GM12878 (cell line): ENCODE results near the gene PROX1. TPM values are rescaled to one million over a fixed set of nuclear protein-coding genes. Genes with fewer than 3 reads are reported as not detected.

Experiments
- ATAC-seq: fragments of 200-7000 bp; cut with Tn5 transposase; 3 replicates; pipeline ENCODE4 v1.9.1; 2020; ENCODE audit warnings: mild to moderate bottlenecking, moderate library complexity
- BruUV-seq: library from RNA; stranded (reverse); fragments of 400-500 nt; replicated peaks from 2 replicates; lab custom pipeline; 2021; lab: Mats Ljungman, UMichigan
- CTCF ChIA-PET: fragments of 300-600 bp; sonication (Branson Sonifier 250); formaldehyde crosslinking; extraction: SDS; loops from one replicate; lab custom pipeline; 2021; ENCODE audit warnings: inconsistent platforms; lab: Yijun Ruan, JAX
- POLR2A ChIA-PET: fragments of 350-600 bp; formaldehyde crosslinking; extraction: SDS; loops from one replicate; lab custom pipeline; 2021; ENCODE audit warnings: inconsistent platforms; lab: Charles Lee
- RAD21 ChIA-PET: fragments of 300-600 bp; sonication (Branson Sonifier 250); formaldehyde crosslinking; loops from one replicate; lab custom pipeline; 2023; ENCODE audit warnings: antibody characterized with exemption; ENCODE audit not compliant: unreplicated experiment; lab: Charles Lee
- SMC1A ChIA-PET: fragments of 300-600 bp; sonication (Branson Sonifier 250); formaldehyde crosslinking; loops from one replicate; lab custom pipeline; 2023; ENCODE audit not compliant: unreplicated experiment, uncharacterized antibody; lab: Charles Lee
- DNase-seq: peaks from one replicate; pipeline ENCODE4 v3.0.0-alpha.2; 2011; ENCODE audit warnings: low read depth, low spot score
- FAIRE-seq: peaks from 3 replicates; lab custom pipeline; 2011; peaks lifted over from hg19 to GRCh38; lab: Jason Lieb, UNC
- H2AFZ ChIP-seq: 2 replicates; pipeline ENCODE4 v1.6.0; 2011; ENCODE audit warnings: low read depth, low read length, control low read depth; ENCODE audit not compliant: control insufficient read depth
- H3K27ac ChIP-seq: 2 replicates; pipeline ENCODE4 v1.5.1; 2011; ENCODE audit warnings: control low read depth; ENCODE audit not compliant: control insufficient read depth, insufficient read depth
- H3K27me3 ChIP-seq, 2 experiments: replicated peaks in 1 of 2; 2 replicates each; pipeline versions ENCODE4 v1.6.0 to v1.6.1; 2011; ENCODE audit warnings: low read length in 1 of 2; ENCODE audit not compliant: control insufficient read depth in 2 of 2, insufficient read depth in 2 of 2
- H3K36me3 ChIP-seq, 2 experiments: 2 replicates each; pipeline ENCODE4 v1.5.1; 2011; ENCODE audit warnings: low read length in 1 of 2; ENCODE audit not compliant: control insufficient read depth in 2 of 2, insufficient read depth in 2 of 2
- H3K4me1 ChIP-seq: 2 replicates; pipeline ENCODE4 v1.6.1; 2011; ENCODE audit warnings: mild to moderate bottlenecking, low read length, moderate library complexity, mixed read lengths; ENCODE audit not compliant: control insufficient read depth, insufficient read depth
- H3K4me2 ChIP-seq: 2 replicates; pipeline ENCODE4 v1.6.0; 2011; ENCODE audit warnings: control low read depth; ENCODE audit not compliant: control insufficient read depth, insufficient read depth
- H3K4me3 ChIP-seq: fragments of 200-600 bp; sonication (generic); 2 replicates; pipeline ENCODE4 v1.5.1; 2016
- H3K79me2 ChIP-seq: 2 replicates; pipeline ENCODE4 v1.6.0; 2011; ENCODE audit warnings: low read length; ENCODE audit not compliant: control insufficient read depth, insufficient read depth
- H3K9ac ChIP-seq: 2 replicates; pipeline ENCODE4 v1.8.0; 2011; ENCODE audit warnings: low read length, control low read depth, mixed read lengths; ENCODE audit not compliant: control insufficient read depth, insufficient read depth
- H3K9me3 ChIP-seq: replicated peaks from 3 replicates; pipeline ENCODE4 v1.5.1; 2011; ENCODE audit warnings: mild to moderate bottlenecking, low read length; ENCODE audit not compliant: control insufficient read depth, insufficient read depth
- H4K20me1 ChIP-seq: 2 replicates; pipeline ENCODE4 v1.6.0; 2011; ENCODE audit not compliant: control insufficient read depth, insufficient read depth
- EED ChIP-seq: sonication (generic); IDR thresholded peaks from 2 replicates; pipeline ENCODE4 v1.6.1; 2016; ENCODE audit warnings: antibody characterized with exemption, low read depth
- HCFC1 ChIP-seq: fragments of 150-350 bp; IDR thresholded peaks from 2 replicates; pipeline ENCODE4 v1.6.1; 2014; ENCODE audit warnings: low read length
- RB1 ChIP-seq: fragments of 450-650 bp; formaldehyde crosslinking; IDR thresholded peaks from 2 replicates; pipeline ENCODE4 v1.6.1; 2017; ENCODE audit warnings: mild to moderate bottlenecking, borderline replicate concordance
- ZNF384 ChIP-seq: IDR thresholded peaks from 2 replicates; pipeline ENCODE4 v1.6.1; 2012; ENCODE audit warnings: low read depth, mild to moderate bottlenecking, low read length, improper control_type of control experiment, borderline replicate concordance
- WGBS: methylation state at CpG from one replicate; pipeline ENCODE4 v1.1.6; 2016; ENCODE audit warnings: low lambda C conversion rate; ENCODE audit not compliant: insufficient replicate concordance, insufficient coverage; ENCODE audit errors: missing lambda C conversion rate; 5-methylcytosine and 5-hydroxymethylcytosine counted together
- in situ Hi-C: fragments of 300-500 bp; cut with MboI; formaldehyde crosslinking; loops from 9 replicates; pipeline ENCODE4 v1.14.3; 2018; ENCODE audit warnings: mixed read lengths
- intact Hi-C: fragments of 100-400 bp; cut with micrococcal nuclease; formaldehyde crosslinking; loops from one replicate; pipeline ENCODE4 v1.14.2; 2022; ENCODE audit not compliant: unreplicated experiment
- polyA plus RNA-seq, 11 experiments: library from polyadenylated mRNA; depleted of rRNA in 4 of 11; unstranded in 6 of 11; stranded (reverse) in 5 of 11; fragments of >200 nt; fragmentation: Nextera tagmentation in 4 of 11; fragmentation: Illumina TruSeq in 1 of 11; extraction: Ambion mirVana in 4 of 11; extraction: Trizol in 1 of 11; gene quantifications; 1 replicate in 1 of 11; 2 replicates in 10 of 11; pipeline versions ENCODE4 v1.2.1 to v1.2.3, GENCODE V29; 2011 to 2016; ENCODE audit warnings: inconsistent platforms in 2 of 11, missing spikeins in 2 of 11, low read depth in 1 of 11
- total RNA-seq, 4 experiments: library from RNA; depleted of rRNA in 3 of 4; stranded (reverse); fragments of >200 nt in 3 of 4; fragmentation: Illumina TruSeq in 1 of 4; extraction: Trizol in 1 of 4; gene quantifications; 2 replicates each; pipeline versions ENCODE4 v1.2.1 to v1.2.3, GENCODE V29; 2013 to 2021
- TF ChIP-seq, protein P1 (sequence below): fragments of 450-650 bp; IDR thresholded peaks from 2 replicates; pipeline ENCODE4 v1.6.1; 2017; ENCODE audit warnings: mild to moderate bottlenecking, moderate library complexity
- TF ChIP-seq, protein P2 (sequence below): IDR thresholded peaks from 2 replicates; pipeline ENCODE4 v1.6.1; 2011; ENCODE audit warnings: low read depth, mild to moderate bottlenecking, low read length, moderate library complexity, borderline replicate concordance; ENCODE audit errors: extremely low read depth

Gene PROX1
- total and polyA plus RNA-seq, 10 of the 15 experiments (the other 5 are each of a cell fraction or from before 2014, with no cell fraction given), result under 0.01 to 0.44 (median 0.03) TPM; not detected in 4

GRCh38 chr1:213942061-213942460, 45.7 kb upstream of the PROX1 start:
- Histone ChIP-seq H3K27me3 (no peaks in the 10 kb centered on the region), H3K4me2 (no peak overlapping the region), H3K27ac (no peak overlapping the region), H3K4me3 (no peak overlapping the region), H4K20me1 (no peaks in the 10 kb centered on the region), H3K9ac (no peak overlapping the region), H3K9me3 (no peaks in the 10 kb centered on the region), H3K79me2 (no peaks in the 10 kb centered on the region), H2AFZ (no peak overlapping the region), H3K4me1 (no peaks in the 10 kb centered on the region), H3K36me3 (no peaks in the 10 kb centered on the region)
- FAIRE-seq (no peak), DNase-seq (no peak), ATAC-seq (no peak)
- 31% methylated on average over 3 of the region's 3 CpGs for WGBS
- ChIA-PET POLR2A (no interaction called here), SMC1A (no interaction called here), CTCF (no interaction called here), RAD21 (no interaction called here)
- BruUV-seq, result no TSS peak
- intact Hi-C loops (no loop called here), in situ Hi-C loops (no loop called here)
- TF ChIP-seq, protein P1, sequence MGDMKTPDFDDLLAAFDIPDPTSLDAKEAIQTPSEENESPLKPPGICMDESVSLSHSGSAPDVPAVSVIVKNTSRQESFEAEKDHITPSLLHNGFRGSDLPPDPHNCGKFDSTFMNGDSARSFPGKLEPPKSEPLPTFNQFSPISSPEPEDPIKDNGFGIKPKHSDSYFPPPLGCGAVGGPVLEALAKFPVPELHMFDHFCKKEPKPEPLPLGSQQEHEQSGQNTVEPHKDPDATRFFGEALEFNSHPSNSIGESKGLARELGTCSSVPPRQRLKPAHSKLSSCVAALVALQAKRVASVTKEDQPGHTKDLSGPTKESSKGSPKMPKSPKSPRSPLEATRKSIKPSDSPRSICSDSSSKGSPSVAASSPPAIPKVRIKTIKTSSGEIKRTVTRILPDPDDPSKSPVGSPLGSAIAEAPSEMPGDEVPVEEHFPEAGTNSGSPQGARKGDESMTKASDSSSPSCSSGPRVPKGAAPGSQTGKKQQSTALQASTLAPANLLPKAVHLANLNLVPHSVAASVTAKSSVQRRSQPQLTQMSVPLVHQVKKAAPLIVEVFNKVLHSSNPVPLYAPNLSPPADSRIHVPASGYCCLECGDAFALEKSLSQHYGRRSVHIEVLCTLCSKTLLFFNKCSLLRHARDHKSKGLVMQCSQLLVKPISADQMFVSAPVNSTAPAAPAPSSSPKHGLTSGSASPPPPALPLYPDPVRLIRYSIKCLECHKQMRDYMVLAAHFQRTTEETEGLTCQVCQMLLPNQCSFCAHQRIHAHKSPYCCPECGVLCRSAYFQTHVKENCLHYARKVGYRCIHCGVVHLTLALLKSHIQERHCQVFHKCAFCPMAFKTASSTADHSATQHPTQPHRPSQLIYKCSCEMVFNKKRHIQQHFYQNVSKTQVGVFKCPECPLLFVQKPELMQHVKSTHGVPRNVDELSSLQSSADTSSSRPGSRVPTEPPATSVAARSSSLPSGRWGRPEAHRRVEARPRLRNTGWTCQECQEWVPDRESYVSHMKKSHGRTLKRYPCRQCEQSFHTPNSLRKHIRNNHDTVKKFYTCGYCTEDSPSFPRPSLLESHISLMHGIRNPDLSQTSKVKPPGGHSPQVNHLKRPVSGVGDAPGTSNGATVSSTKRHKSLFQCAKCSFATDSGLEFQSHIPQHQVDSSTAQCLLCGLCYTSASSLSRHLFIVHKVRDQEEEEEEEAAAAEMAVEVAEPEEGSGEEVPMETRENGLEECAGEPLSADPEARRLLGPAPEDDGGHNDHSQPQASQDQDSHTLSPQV, result no peak
- TF ChIP-seq HCFC1, result no peak
- no peak for TF ChIP-seq RB1
- TF ChIP-seq, protein P2, sequence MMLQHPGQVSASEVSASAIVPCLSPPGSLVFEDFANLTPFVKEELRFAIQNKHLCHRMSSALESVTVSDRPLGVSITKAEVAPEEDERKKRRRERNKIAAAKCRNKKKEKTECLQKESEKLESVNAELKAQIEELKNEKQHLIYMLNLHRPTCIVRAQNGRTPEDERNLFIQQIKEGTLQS, result no peak
- no peak for TF ChIP-seq EED
- no peak for TF ChIP-seq ZNF384
